GM21381 (cell line): ENCODE results near the gene GUK1.
"Not testable (repeated sequence)": the region's sequence is repeated elsewhere in the genome, so short reads cannot be mapped to it uniquely, and the experiment has no call there.

ENCODE experiments used
- ATAC-seq: cut with Tn5 transposase; IDR thresholded peaks from one replicate; pipeline ENCODE4 v1.9.1; 2021; ENCODE audit warnings: mild to moderate bottlenecking, moderate library complexity; ENCODE audit not compliant: unreplicated experiment

The GUK1 gene

DNA sequence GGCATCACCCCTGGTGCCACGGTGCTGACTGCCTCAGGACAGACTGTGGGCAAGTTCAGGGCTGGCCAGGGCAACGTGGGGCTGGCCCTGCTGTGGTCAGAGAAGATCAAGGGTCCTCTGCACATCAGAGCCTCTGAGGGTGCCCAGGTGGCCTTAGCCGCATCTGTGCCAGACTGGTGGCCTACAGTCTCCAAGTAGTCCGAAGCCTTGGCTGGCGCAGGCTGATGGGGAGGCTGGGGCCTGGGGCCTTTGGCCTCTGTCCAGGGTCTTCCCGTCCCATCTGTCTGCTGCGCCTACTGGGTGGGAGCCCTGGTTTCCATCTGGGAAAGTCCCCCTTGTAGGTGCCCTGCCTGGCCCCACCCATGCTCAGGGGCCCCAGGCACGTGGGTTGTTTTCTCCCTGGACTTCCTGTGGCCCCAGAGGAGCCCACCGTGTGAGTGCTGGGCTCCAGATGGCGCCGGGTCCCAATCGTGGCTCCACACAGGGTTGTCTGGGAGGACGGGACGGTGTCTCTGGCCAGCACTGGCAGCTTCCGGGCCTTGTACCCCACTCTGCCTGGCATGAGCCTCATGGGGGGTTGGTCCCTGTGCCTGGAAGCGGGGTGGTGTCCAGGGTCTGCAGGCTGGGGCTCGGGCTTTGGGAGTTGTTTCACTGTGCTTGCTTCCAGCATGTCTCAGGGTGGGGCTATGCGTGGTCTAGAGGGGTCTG, 35.4 kb downstream of the GUK1 start:
- ATAC-seq = no peak

DNA sequence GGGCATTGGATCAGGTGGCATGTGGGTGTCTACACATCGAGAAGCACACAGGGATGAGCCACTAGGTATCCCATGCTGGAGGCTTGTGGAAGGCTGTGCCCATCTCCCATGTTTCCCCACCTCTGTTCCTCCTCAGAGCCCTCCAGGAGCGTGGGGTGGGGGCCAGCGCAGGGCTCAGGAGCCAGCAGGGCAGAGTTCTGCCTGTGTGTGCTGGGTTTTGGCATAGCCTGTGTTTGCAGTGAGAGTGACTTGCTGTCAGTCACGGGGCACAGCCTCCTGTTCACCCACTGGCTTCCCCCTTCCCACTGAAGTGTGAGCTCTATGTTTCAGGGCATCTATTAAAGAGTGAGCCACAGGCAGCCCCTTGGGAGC, 35.9 kb downstream of the GUK1 start:
- no peak for ATAC-seq

DNA sequence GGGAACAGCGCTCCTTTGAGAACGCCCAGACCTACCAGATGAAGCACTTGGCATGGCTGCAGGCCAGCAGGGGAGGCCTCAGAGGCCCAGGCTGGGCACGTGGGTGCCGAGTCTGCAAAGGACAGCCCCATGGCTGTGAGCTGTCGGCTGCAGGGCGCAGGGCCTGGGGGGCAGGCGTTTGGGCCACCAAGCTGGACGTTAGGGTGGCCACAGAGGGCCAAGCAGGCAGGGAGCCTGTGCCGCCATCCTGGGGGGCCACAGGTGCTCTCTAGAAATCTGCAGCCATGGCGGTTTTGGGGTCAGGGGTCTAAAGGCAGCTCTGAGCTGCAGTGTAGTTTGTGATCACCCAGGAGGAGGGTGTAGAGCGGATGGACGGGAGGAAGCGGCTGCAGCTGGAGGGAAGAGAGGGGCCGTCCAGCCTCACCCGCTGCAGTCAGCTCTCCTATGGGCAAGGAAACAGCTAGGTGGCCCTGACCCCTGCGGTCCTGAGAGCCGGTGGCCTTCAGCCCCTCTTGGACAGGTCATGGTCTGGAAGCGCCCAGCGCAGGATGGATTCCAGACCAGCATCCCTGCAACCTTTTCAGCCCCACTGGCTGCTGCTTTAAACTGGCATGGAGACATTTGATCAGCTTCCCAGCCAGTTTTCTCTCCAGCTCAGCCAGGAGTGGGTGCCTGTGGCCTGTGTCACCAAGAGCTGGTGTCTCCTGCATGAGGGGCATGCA, 36.5 kb downstream of the GUK1 start:
- ATAC-seq = no peak

DNA sequence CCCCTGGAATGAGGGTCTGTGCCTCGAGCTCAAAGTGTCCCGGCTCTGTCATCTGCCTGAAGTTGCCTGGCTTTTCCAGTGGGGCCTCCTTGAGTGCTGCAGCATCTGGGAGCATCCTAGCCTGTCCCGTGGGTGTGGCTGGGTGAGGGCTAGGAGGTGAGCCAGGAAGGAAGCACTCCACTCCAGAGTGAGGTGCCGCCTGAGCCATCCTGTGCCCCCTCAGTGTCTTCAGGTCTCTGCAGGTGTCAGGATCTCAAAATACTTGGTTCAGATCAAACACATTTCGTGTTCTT, 37.0 kb downstream of the GUK1 start:
- no peak for ATAC-seq

DNA sequence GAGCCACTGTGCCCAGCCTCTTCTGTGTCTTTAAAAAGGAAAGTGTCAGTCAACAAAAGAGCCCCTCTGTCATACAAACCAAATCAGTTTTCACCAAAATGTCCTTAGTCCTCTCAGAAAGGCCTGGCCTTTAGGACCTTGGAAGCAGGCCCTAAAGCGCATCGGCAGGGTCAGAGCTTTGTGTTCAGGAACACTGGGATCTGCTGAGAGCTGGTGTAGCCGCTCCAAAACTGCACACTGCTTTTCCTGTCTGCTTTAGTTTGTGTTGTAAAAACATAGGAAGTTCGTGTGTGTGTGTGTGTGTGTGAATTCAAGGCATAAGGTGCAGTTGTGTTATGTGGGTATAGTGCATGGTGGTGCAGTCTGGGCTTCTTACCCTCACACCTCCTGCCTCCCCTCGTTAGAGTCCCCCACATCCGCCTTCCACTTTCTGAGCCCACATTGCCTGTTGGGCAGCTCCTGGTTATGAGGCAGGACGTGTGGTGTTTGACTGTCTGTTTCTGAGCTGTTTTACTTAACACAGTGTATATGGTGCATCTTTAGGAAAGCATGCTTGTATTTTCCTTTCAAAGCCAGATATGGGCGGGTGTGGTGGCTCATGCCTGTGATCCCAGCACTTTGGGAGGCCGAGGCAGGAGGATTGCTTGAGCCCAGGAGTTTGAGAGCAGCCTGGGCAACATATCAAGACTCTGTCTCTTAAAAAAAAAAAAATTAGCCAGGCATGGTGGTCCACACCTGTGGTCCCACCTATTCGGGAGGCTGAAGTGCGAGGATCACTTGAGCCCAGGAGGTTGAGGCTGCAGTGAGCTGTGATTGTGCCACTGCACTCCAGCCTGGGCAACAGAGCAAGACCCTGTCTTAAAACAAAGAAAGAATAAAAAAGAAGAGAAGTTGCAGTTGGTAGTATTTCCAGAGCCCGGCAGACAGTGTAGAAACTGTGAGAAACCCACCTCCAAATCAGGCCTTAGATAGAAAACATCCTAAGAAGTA, 37.9 kb downstream of the GUK1 start:
- no peak for ATAC-seq

DNA sequence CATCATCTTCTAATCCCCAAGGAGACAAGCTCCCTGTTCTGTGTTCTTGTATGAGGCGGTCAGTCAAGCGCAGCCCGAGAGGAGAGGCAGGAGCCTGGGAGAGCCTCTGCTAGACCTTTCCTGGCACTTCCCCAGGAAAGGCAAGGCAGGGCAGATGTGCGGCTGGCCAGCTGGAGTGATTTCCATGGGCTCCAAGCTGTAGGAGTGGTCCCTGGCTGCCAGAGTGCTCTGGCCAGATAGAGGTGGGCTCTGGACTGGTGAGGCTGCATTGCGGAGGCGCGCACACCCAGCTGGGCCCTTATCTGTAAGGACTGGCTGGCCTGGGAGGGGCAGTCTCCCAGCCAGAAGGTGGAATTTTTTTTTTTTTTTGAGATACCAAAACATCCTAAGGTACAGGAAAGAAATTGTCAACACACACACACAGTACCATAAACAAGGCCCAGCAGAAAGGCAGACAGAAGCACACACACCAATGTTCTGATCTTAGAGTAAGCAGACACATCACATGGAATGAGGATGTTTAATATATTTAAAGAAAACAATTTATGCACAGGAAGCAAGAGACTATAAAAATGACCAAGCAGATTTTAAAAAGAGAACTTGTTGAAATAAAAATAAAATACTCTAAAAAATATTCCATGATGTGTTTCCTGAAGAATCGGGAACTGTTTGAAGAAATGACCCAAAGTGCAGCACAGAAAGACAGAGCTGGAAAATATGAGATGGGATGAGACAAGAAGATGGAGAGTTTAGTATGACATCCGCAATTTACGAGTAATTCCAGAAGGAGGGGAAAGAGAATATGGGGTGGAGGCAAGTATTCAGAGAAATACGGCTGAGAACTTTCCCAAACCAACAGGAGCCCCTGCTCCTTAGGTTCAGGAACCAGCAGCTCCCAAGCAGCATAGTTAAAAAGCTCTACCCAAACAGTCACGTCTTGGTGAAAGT, 38.9 kb downstream of the GUK1 start:
- ATAC-seq = no peak

DNA sequence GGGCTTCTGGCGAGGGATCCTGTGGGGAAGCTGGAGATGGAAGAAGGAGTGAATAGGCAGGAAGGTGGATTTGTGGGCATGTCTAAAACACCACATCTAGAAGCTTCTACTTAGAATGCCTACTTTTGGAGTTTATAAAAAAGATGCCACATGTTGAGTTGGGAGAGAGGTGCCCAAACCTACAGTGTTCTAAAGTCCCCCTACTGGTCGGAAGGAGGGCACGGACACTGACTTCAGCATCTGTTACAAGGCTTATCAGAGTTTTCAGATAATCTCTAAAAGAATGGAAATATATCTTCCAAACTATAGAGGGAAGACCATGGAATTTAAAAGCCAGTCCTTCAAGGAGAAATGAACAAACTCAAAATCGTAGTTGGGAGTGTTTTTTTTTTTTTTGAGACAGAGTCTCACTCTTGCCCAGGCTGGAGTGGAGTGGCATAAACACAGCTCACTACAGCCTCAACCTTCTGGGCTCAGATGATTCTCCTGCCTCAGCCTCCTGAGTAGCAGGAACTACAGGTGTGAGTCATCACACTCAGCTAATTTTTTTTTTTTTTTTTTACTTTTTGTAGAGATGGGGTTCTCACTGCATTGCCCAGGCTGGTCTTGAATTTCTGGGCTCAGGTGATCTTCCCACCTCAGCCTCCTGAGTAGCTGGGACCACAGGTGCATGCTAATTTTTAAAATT, 40.3 kb downstream of the GUK1 start:
- no peak for ATAC-seq

DNA sequence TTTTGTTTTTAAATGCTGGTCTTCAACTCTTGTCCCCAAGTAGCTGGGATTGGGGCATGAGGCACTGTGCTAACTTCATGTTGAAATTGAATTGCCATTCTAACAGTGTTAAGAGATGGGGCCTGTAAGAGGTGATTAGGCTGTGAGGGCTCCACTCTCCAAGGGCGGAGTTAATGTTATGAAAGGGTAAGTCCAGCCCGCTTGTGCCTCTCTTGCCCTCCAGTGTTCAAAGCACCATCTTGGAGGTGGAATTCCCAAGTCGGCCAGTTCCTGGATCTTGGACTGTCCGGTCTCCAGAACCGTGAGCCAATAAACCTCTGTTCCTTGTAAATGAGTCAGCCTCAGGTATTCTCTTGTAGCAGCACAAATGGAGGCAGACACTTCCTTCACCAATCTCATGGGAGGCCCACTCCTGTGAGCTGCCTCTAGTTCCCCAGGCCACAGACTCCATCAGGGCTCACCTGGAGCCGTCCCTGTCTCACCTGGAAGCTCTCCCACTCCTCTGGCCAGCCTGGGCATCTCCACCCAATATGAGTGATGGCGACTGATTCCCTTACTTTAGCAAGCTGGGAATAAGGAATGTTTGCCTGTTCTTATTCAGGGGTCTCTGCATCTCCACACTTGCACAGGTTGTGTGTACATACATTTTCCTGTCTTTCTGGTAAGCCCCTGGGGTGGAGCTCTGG, 41.0 kb downstream of the GUK1 start:
- no peak for ATAC-seq

DNA sequence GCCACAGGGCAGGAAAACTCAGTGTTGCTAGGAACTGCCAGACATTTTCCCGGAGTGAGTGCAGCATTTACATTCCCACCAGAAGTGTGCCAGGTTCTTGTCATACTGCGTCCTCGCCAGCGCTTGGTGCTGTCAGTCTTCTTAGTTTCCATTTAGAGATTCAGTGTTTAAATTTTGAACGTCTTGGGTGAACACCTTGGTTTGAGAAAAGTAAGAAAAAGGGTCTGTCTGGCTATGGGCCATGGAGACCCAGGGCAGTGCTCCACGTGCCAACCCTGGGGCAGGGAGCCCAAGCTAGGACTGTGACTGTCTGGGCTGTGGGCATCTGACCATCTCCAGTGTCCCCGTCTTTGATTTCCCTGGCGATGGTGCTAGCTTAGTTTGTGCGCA, 41.6 kb downstream of the GUK1 start:
- no peak for ATAC-seq

DNA sequence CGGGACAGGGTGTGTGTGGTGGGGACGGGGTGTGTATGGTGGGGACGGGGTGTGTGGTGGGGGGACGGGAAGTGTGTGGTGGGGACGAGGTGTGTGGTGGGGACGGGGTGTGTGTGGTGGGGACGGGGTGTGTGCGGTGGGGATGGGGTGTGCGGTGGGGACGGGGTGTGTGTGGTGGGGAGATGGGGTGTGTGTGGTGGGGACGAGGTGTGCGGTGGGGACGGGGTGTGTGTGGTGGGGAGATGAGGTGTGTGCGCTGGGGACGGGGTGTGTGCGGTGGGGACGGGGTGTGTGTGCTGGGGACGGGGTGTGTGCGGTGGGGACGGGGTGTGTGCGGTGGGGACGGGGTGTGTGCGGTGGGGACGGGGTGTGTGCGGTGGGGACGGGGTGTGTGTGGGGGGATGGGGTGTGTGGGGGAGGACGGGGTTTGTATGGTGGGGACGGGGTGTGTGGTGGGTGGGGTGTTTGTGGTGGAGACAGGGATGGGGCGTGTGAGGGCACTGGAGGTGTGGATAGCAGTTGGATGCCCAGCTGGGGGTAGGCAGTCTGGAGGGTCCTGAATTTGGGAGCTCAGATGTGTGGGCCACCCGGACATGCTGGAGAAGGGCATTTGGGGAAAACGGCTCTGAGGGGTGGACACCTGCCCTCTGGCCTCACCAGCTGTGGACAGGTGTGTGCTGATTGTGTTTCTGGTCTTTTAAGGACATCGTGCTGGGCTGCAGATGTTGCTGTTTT, 42.4 kb downstream of the GUK1 start:
- ATAC-seq = no peak

DNA sequence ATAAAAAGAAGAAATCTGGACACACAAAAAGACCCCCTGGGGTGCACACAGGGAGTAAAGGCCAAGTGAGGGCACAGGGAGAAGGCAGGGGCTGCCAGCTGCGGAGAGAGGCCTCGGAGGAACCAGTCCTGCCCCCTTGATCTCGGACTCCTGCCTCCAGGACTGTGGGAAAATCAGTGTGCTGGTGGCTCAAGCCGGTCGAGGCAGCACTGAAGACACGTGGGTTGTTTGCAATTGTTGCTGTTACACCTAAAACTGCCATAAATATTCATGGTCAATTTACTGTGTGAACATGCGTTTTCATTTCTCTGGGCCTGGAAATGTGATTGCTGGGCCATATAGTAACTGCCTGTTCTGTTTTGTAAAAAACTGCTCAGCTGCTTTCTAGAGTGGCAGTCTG, 44.1 kb downstream of the GUK1 start:
- no peak for ATAC-seq

DNA sequence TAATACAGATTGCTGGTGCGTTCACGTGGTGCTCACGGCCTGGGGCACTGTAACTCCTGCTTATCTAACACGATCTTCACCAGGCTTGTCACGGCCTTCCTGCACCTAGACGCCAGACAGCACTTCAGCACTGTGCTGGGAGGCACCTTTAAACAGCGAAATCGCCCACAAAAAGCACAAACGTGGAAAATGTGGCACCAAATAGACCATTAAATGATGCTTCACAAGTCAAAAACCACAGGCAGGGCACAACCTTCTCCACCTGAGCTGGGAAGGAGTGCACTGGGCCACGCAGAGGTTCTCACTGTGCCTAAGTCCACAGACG, 45.5 kb downstream of the GUK1 start:
- ATAC-seq = no peak

DNA sequence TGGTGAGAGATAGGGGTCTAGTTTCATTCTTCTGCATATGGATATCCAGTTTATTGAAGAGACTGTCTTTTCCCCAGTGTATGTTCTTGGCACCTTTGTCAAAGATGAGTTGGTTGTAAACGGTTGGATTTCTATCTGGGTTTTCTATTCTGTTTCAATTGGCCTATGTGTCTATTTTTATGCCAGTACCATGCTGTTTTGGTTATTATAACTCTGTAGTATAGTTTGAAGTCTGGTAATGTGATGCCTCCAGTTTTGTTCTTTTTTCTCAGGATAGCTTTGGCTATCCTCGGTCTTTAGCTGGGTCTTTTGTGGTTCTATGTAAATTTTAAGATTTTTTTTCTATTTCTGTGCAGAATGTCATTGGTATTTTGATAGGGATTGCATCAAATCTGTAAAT, 48.2 kb downstream of the GUK1 start:
- not testable (repeated sequence) for ATAC-seq

DNA sequence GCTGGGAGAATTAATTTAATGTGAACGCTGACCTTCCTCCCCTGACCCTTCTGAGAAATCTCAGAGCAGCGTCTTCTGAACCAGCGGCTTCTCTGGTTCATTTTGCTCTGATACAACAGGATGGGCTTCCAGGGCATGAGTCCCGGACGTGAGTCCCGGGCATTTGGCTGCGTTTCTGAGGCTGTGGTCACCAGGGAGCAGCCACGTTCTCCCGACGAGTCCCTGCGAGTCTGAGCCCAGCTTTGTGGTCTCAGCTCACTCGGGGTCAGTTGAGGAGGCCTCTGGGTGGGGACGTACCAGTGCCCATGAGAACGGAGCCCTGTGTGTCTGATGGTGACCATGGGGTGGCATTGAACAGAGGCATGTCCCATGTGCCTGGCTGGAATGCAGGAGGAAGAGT, 50.1 kb downstream of the GUK1 start:
- no peak for ATAC-seq

DNA sequence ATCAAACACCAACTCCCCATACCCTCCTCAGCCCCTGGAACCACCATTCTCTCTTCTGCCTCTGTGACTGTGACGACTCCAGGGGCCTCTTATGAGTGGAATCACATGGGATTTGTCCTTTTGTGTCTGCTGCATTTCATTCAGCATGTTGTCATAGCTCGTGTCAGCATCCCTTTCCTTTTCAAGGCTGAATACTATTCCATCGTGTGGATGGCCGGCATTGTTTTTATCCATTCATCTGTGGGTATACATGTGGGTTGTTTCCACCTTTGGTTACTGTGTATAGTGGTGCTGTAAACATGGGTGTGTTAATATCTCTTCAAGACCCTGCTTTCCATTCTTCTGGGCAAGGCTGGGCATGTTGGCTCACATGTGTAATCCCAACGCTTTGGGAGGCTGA, 50.7 kb downstream of the GUK1 start:
- ATAC-seq = no peak

DNA sequence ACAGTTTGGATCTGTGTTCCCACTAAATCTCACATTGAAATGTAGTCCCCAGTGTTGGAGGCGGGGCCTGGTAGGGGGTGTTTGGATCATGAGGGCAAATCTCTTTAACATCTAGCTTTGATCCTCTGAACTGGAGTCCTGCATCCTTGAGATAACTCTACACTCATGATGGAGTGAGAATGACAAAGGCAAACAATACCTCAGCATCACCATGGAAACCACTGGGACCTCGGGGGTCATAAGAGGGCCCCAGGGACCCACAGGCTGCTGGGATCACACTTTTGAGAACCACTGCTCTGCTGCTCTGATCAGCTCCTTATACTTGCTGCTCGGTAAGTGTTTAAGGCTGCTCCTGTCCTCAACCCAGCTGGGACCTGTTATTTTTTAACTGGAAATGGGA, 54.4 kb downstream of the GUK1 start:
- ATAC-seq = no peak

DNA sequence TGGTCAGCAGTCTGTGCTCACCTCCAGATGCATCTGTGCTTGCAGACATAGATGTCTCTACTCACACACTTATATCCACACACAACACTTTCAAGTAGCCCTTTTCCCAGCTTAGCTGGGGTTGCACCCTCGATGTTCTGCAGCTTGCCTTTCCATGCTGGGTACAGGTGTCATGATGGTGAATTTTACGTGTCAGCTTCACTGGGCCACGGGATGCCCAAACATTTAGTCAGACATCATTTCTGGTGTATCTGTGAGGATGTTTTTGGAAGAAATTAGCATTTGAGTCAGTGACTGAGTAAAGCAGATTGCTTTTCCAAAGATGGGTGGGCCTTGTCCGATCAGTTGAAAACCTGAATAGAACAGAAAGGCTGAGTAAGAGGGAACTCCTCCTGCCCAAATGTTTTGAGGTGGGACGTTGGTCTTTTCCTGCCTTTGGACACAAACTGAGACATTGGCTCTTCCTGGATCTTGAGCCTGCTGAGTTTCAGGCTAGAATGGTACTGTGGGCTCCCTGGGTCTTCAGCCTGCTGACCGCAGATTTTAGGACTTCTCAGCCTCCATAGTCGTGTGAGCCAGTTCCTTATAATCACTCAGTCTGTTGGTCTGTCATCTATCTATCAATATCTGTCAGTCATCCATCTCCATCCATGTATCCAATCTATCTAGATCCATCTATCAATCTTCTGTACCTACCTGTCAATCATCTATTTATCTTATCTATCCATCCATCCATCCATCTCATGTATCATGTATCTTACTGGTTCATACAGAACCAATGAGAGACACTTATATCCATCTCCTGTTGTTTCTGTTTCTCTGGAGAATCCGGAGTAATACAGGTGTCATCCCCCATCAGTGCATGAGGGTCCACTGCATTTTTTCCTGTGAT, 55.1 kb downstream of the GUK1 start:
- no peak for ATAC-seq

DNA sequence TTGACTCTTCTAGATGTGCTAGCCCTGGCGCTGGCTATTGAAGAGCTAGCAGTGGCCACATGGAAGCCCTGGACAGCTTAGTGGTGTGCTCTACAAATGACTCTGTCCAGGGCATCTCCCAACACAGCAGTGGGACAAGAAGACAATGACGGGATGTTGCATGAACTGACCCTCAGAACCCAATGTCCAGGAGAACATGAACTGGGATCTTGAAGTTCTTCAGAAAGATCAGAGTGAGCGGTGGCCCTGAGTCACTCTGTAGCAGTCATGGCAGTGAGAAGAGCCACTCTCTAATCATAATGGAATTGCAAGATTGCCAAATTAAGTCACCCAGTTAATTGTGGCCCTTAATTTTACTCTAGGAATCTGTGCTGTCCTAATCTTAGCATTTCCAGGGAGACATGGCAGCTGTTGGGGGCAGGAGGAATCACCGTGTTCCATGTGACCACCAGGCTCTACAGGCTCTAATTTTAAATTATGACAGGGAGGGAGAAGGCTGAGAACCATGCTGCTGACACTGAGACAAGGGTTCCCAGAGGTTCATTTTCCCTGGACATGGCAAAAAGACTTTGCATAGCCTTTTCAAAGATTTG, 57.6 kb downstream of the GUK1 start:
- no peak for ATAC-seq
